ENCODE results near the gene TSPAN16. TPM values are rescaled to one million over a fixed set of nuclear protein-coding genes. Genes with fewer than 3 reads are reported as not detected.

Gene TSPAN16
- total and polyA plus RNA-seq, 10 donors, result not detected

- H3K9me3 ChIP-seq, result no peaks in the 10 kb centered on the region
- H3K27ac ChIP-seq, result peak overlapping the region in 7 of 8 donors; percentile 81 to 96 (median 88)
- no peak for DNase-seq
- intact Hi-C loops (cut with DNase I; ENCODE audit: low total_unique reads), result no loop called here
- 28 to 67% (median 42%) methylated on average over 5 of the region's 5 CpGs for WGBS, 5 donors
- no peak for TF ChIP-seq POLR2A (IDR thresholded peaks at IDR 0.05)
- no peak for TF ChIP-seq POLR2AphosphoS5 (IDR thresholded peaks at IDR 0.05)
- TF ChIP-seq CTCF (IDR thresholded peaks at IDR 0.05 in 8 of 11, conservative IDR thresholded peaks at IDR 0.05 in 3 of 11), result no peak
- H3K27me3 ChIP-seq (replicated peaks in 1 of 7), result no peaks in the 10 kb centered on the region
- peaks cover 15 to 82% (median 39%) of the 10 kb centered on the region in 6 donors for H3K4me1 ChIP-seq
- peak overlapping the region in 1 of 8 donors; percentile 52 for H3K4me3 ChIP-seq
- H3K36me3 ChIP-seq, result peaks cover 0 to 42% (median 26%) of the 10 kb centered on the region in 6 donors
Measured at GRCh38 chr19:11323601-11324078, 27.7 kb downstream of the TSPAN16 start.

- intact Hi-C loops (cut with DNase I; ENCODE audit: low total_unique reads), result no loop called here
- peaks cover 15 to 76% (median 39%) of the 10 kb centered on the region in 6 donors for H3K4me1 ChIP-seq
- peak; percentile 90 for DNase-seq
Measured at GRCh38 chr19:11324079-11324661, 28.2 kb downstream of the TSPAN16 start.

GRCh38 chr19:11324748-11325389, 28.9 kb downstream of the TSPAN16 start:
- peak in 1 of 3 donors; percentile 64 for TF ChIP-seq POLR2AphosphoS5 (IDR thresholded peaks at IDR 0.05)
- TF ChIP-seq CTCF (IDR thresholded peaks at IDR 0.05 in 8 of 11, conservative IDR thresholded peaks at IDR 0.05 in 3 of 11), result no peak
- H3K9me3 ChIP-seq, result no peaks in the 10 kb centered on the region
- peak overlapping the region in 7 of 8 donors; percentile 81 to 96 (median 88) for H3K27ac ChIP-seq
- intact Hi-C loops (cut with DNase I; ENCODE audit: low total_unique reads), result no loop called here
- DNase-seq, result no peak
- H3K27me3 ChIP-seq (replicated peaks in 1 of 7), result no peaks in the 10 kb centered on the region
- WGBS, 5 donors, result 53 to 79% (median 64%) methylated on average over 8 to 17 of the region's 17 CpGs
- H3K4me1 ChIP-seq, result peaks cover 15 to 72% (median 39%) of the 10 kb centered on the region in 6 donors
- peak overlapping the region in 1 of 8 donors; percentile 52 for H3K4me3 ChIP-seq
- peaks cover 0 to 54% (median 33%) of the 10 kb centered on the region in 6 donors for H3K36me3 ChIP-seq

More at GRCh38 chr19:11324079-11324661, 28.2 kb downstream of the TSPAN16 start:
- Histone ChIP-seq H3K36me3 (peaks cover 0 to 47% (median 27%) of the 10 kb centered on the region in 6 donors), H3K27ac (peak overlapping the region in 7 of 8 donors; percentile 81 to 96 (median 88)), H3K27me3 (replicated peaks in 1 of 7) (no peaks in the 10 kb centered on the region), H3K4me3 (peak overlapping the region in 1 of 8 donors; percentile 52), H3K9me3 (no peaks in the 10 kb centered on the region)
- peak in 2 of 3 donors; percentile 58 to 87 for TF ChIP-seq POLR2AphosphoS5 (IDR thresholded peaks at IDR 0.05)
- no peak for TF ChIP-seq POLR2A (IDR thresholded peaks at IDR 0.05)
- WGBS, 5 donors, result 8 to 18% (median 15%) methylated on average over 9 to 10 of the region's 10 CpGs

- Histone ChIP-seq H3K9me3 (no peaks in the 10 kb centered on the region), H3K36me3 (peaks cover 0 to 61% (median 36%) of the 10 kb centered on the region in 6 donors), H3K4me3 (peak overlapping the region in 1 of 8 donors; percentile 52), H3K27me3 (replicated peaks in 1 of 7) (no peaks in the 10 kb centered on the region), H3K27ac (peak overlapping the region in 7 of 8 donors; percentile 81 to 96 (median 88)), H3K4me1 (peaks cover 15 to 66% (median 38%) of the 10 kb centered on the region in 6 donors)
- 87 to 96% (median 93%) methylated on average over 7 of the region's 7 CpGs for WGBS, 5 donors
- TF ChIP-seq CTCF (IDR thresholded peaks at IDR 0.05 in 8 of 11, conservative IDR thresholded peaks at IDR 0.05 in 3 of 11) (no peak), POLR2A (IDR thresholded peaks at IDR 0.05) (no peak), POLR2AphosphoS5 (IDR thresholded peaks at IDR 0.05) (no peak)
- DNase-seq, result no peak
- intact Hi-C loops (cut with DNase I; ENCODE audit: low total_unique reads), result no loop called here
Measured at GRCh38 chr19:11325544-11325943, 29.6 kb downstream of the TSPAN16 start.

Data from spleen (tissue), 11 donors.